Measurements from ENCODE around the gene LY6G6F. TPM values are rescaled to one million over a fixed set of nuclear protein-coding genes. Genes with fewer than 3 reads are reported as not detected.

Gene LY6G6F
- total and polyA plus RNA-seq, 2 of the 13 experiments (the other 11 are each of a cell fraction or from before 2014, with no cell fraction given): not detected

DNA sequence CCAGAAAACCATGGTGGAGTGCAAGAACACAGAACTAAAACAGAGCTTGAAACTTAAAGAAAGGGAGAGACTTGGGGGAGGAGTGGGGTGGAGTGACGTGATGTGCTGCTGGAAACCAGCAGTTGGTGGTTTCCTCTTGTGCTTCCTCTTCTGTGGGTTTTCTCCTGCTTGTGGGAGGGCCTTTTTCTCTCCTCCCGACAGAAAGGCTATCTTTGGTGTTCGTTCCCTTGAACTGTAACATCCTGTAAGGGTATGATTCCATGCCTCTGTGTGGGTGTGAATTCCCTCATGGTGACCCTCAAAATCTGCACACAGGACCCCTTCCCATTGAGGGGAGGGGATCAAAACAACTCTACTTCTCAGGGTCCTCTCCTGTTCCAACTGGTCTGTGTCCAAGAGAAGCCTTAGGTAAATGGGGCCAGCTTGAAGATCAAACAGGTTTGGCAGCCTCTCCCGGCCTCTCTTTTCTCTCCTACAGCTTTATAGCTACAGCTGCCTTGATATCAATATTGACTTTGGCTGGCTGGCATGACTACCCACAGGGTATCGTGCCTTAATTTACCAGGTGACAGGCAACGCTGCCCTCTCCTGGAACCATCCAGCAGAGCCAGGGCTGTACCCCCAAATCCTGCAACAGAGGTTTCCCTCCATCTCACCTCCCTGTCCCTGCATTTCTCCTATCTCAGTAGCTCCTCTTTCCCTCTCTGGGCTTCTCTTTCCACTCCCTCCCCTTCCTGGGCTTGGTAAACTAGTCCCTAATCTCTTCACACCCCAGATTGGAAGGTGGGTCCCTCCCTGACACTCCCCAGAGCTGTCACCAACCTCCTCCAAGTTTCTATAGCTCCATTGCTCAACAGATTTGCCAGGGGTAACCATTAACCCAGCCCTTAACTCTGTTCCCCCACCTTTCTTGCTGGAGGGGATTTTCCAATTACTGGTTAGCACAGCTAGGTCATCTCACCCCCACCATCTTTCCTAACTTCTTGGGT, 31.6 kb downstream of the LY6G6F start (continued):
- TF ChIP-seq, protein P1, sequence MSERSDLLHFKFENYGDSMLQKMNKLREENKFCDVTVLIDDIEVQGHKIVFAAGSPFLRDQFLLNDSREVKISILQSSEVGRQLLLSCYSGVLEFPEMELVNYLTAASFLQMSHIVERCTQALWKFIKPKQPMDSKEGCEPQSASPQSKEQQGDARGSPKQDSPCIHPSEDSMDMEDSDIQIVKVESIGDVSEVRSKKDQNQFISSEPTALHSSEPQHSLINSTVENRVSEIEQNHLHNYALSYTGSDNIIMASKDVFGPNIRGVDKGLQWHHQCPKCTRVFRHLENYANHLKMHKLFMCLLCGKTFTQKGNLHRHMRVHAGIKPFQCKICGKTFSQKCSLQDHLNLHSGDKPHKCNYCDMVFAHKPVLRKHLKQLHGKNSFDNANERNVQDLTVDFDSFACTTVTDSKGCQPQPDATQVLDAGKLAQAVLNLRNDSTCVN (CRISPR knock-in tag; IDR thresholded peaks at IDR 0.05; ENCODE audit: borderline replicate concordance): no peak
- TF ChIP-seq PTBP1 (IDR thresholded peaks at IDR 0.05; ENCODE audit: low read depth, low read length, poor library complexity, severe bottlenecking) (no peak), SIN3B (IDR thresholded peaks at IDR 0.05; ENCODE audit: low read length) (peak; percentile 55; the same call in 1 of the 2 replicates), SATB2 (CRISPR knock-in tag; IDR thresholded peaks at IDR 0.05) (no peak), PLRG1 (conservative IDR thresholded peaks at IDR 0.05) (no peak), ADNP (CRISPR knock-in tag; IDR thresholded peaks at IDR 0.05) (no peak), ELF1 (CRISPR knock-in tag; IDR thresholded peaks at IDR 0.05) (peak; percentile 31; the same call in 1 of the 2 replicates), BCL3 (CRISPR knock-in tag; IDR thresholded peaks at IDR 0.05) (no peak), BRD4 (CRISPR knock-in tag; IDR thresholded peaks at IDR 0.05) (peak; percentile 49; the same call in 1 of the 2 replicates), RBM39 (IDR thresholded peaks at IDR 0.05; ENCODE audit: low read depth, low read length, poor library complexity, severe bottlenecking) (no peak), ATAD3A (CRISPR knock-in tag; IDR thresholded peaks at IDR 0.05) (no peak), RARG (CRISPR knock-in tag; IDR thresholded peaks at IDR 0.05; ENCODE audit: low read depth) (no peak), KLF11 (CRISPR knock-in tag; IDR thresholded peaks at IDR 0.05) (0 out of 2 replicates have a peak, but pooled peaks have one; percentile 47)
- TF ChIP-seq, protein P2, sequence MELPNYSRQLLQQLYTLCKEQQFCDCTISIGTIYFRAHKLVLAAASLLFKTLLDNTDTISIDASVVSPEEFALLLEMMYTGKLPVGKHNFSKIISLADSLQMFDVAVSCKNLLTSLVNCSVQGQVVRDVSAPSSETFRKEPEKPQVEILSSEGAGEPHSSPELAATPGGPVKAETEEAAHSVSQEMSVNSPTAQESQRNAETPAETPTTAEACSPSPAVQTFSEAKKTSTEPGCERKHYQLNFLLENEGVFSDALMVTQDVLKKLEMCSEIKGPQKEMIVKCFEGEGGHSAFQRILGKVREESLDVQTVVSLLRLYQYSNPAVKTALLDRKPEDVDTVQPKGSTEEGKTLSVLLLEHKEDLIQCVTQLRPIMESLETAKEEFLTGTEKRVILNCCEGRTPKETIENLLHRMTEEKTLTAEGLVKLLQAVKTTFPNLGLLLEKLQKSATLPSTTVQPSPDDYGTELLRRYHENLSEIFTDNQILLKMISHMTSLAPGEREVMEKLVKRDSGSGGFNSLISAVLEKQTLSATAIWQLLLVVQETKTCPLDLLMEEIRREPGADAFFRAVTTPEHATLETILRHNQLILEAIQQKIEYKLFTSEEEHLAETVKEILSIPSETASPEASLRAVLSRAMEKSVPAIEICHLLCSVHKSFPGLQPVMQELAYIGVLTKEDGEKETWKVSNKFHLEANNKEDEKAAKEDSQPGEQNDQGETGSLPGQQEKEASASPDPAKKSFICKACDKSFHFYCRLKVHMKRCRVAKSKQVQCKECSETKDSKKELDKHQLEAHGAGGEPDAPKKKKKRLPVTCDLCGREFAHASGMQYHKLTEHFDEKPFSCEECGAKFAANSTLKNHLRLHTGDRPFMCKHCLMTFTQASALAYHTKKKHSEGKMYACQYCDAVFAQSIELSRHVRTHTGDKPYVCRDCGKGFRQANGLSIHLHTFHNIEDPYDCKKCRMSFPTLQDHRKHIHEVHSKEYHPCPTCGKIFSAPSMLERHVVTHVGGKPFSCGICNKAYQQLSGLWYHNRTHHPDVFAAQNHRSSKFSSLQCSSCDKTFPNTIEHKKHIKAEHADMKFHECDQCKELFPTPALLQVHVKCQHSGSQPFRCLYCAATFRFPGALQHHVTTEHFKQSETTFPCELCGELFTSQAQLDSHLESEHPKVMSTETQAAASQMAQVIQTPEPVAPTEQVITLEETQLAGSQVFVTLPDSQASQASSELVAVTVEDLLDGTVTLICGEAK (IDR thresholded peaks at IDR 0.05): no peak
- TF ChIP-seq, protein P2 (CRISPR knock-in tag; IDR thresholded peaks at IDR 0.05): peak; percentile 61; the same call in 1 of the 2 replicates
- TF ChIP-seq, protein P3, sequence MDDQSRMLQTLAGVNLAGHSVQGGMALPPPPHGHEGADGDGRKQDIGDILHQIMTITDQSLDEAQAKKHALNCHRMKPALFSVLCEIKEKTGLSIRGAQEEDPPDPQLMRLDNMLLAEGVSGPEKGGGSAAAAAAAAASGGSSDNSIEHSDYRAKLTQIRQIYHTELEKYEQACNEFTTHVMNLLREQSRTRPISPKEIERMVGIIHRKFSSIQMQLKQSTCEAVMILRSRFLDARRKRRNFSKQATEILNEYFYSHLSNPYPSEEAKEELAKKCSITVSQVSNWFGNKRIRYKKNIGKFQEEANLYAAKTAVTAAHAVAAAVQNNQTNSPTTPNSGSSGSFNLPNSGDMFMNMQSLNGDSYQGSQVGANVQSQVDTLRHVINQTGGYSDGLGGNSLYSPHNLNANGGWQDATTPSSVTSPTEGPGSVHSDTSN (CRISPR knock-in tag; IDR thresholded peaks at IDR 0.05; ENCODE audit: borderline replicate concordance): no peak
